Amniotic stem cell (primary cell): ENCODE measurements around the gene PURA.
A peak's percentile ranks its signal among the peaks of the same experiment; 100 is the strongest.

Experiments
- DNase-seq: peaks from one replicate; lab custom pipeline; 2025; lab: John Stamatoyannopoulos, UW

Gene PURA

GRCh38 chr5:140113699-140114263, at the start of gene PURA:
Gene PURA (plus strand): TSS chr5:140114109. CDS start chr5:140114182, 73 bp downstream.
- peak; percentile 90 for DNase-seq

GRCh38 chr5:140072812-140073211, 41.1 kb upstream of the PURA start:
- no peak for DNase-seq

- no peak for DNase-seq
Measured at GRCh38 chr5:140073296-140073695, 40.6 kb upstream of the PURA start.

GRCh38 chr5:140075371-140075770, 38.5 kb upstream of the PURA start:
- DNase-seq: no peak

GRCh38 chr5:140076142-140076541, 37.8 kb upstream of the PURA start:
- DNase-seq: no peak

GRCh38 chr5:140076788-140077187, 37.1 kb upstream of the PURA start:
- no peak for DNase-seq

GRCh38 chr5:140083120-140083519, 30.8 kb upstream of the PURA start:
- DNase-seq: no peak

GRCh38 chr5:140083650-140084049, 30.3 kb upstream of the PURA start:
- no peak for DNase-seq

GRCh38 chr5:140084541-140084940, 29.4 kb upstream of the PURA start:
- no peak for DNase-seq

- DNase-seq: no peak
Measured at GRCh38 chr5:140090251-140090650, 23.7 kb upstream of the PURA start.

GRCh38 chr5:140093179-140093578, 20.7 kb upstream of the PURA start:
- DNase-seq: no peak

GRCh38 chr5:140093866-140094265, 20.0 kb upstream of the PURA start:
- no peak for DNase-seq

GRCh38 chr5:140094889-140095288, 19.0 kb upstream of the PURA start:
- DNase-seq: no peak

- DNase-seq: no peak
Measured at GRCh38 chr5:140101179-140101578, 12.7 kb upstream of the PURA start.

GRCh38 chr5:140103154-140103553, 10.8 kb upstream of the PURA start:
- no peak for DNase-seq

GRCh38 chr5:140104100-140104499, 9.8 kb upstream of the PURA start:
- DNase-seq: no peak

GRCh38 chr5:140106101-140106500, 7.8 kb upstream of the PURA start:
- DNase-seq: no peak

- DNase-seq: no peak
Measured at GRCh38 chr5:140106805-140107311, 7.1 kb upstream of the PURA start.

GRCh38 chr5:140107312-140108092, 6.4 kb upstream of the PURA start:
- DNase-seq: peak; percentile 75

GRCh38 chr5:140108093-140109017, 5.6 kb upstream of the PURA start:
- no peak for DNase-seq

- no peak for DNase-seq
Measured at GRCh38 chr5:140109018-140109758, 4.7 kb upstream of the PURA start.
